ENCODE measurements around the gene SLC6A17. TPM values are rescaled to one million over a fixed set of nuclear protein-coding genes. Genes with fewer than 3 reads are reported as not detected.

SLC6A17 gene
- total RNA-seq, 2 donors from 2014 or later, result 0.41 to 2.2 TPM

GRCh38 chr1:110114784-110115183, 35.5 kb upstream of the SLC6A17 start:
- H3K4me3 ChIP-seq, result no peak overlapping the region
- no peak for DNase-seq (ENCODE audit: low spot score)
- intact Hi-C loops (cut with DNase I), result no loop called here
- H3K36me3 ChIP-seq, result no peaks in the 10 kb centered on the region
- H3K4me1 ChIP-seq (replicated peaks), result no peaks in the 10 kb centered on the region
- WGBS, result 40% methylated on average over 5 of the region's 5 CpGs
- no peaks in the 10 kb centered on the region for H3K27me3 ChIP-seq (replicated peaks; ENCODE audit: insufficient read depth)
- no peaks in the 10 kb centered on the region for H3K9me3 ChIP-seq
- H3K27ac ChIP-seq, result no peak overlapping the region
- TF ChIP-seq POLR2A (IDR thresholded peaks at IDR 0.05) (no peak), POLR2AphosphoS5 (IDR thresholded peaks at IDR 0.05) (no peak), CTCF (IDR thresholded peaks at IDR 0.05) (no peak)

GRCh38 chr1:110118636-110119396, 31.5 kb upstream of the SLC6A17 start:
- intact Hi-C loops (cut with DNase I), result no loop called here
- Histone ChIP-seq H3K36me3 (no peaks in the 10 kb centered on the region), H3K9me3 (no peaks in the 10 kb centered on the region), H3K4me3 (no peak overlapping the region), H3K27me3 (replicated peaks; ENCODE audit: insufficient read depth) (no peaks in the 10 kb centered on the region), H3K4me1 (replicated peaks) (no peaks in the 10 kb centered on the region), H3K27ac (no peak overlapping the region)
- DNase-seq (ENCODE audit: low spot score), result no peak
- no peak for TF ChIP-seq POLR2AphosphoS5 (IDR thresholded peaks at IDR 0.05)
- no peak for TF ChIP-seq POLR2A (IDR thresholded peaks at IDR 0.05)
- no peak for TF ChIP-seq CTCF (IDR thresholded peaks at IDR 0.05)
- WGBS, result 74% methylated on average over 7 of the region's 7 CpGs

- WGBS, result 73% methylated on average over 2 of the region's 3 CpGs
These were observed 30.5 kb upstream of the SLC6A17 start for GRCh38 chr1:110119843-110120242.

GRCh38 chr1:110120960-110121561, 29.2 kb upstream of the SLC6A17 start:
- intact Hi-C loops (cut with DNase I), result no loop called here

More at GRCh38 chr1:110119843-110120242, 30.5 kb upstream of the SLC6A17 start:
- no peaks in the 10 kb centered on the region for H3K4me1 ChIP-seq (replicated peaks)
- no peak for DNase-seq (ENCODE audit: low spot score)
- H3K9me3 ChIP-seq, result no peaks in the 10 kb centered on the region
- TF ChIP-seq POLR2AphosphoS5 (IDR thresholded peaks at IDR 0.05) (no peak), POLR2A (IDR thresholded peaks at IDR 0.05) (no peak), CTCF (IDR thresholded peaks at IDR 0.05) (no peak)
- H3K36me3 ChIP-seq, result no peaks in the 10 kb centered on the region
- intact Hi-C loops (cut with DNase I), result no loop called here
- H3K4me3 ChIP-seq, result no peak overlapping the region
- H3K27me3 ChIP-seq (replicated peaks; ENCODE audit: insufficient read depth), result no peaks in the 10 kb centered on the region
- H3K27ac ChIP-seq, result no peak overlapping the region

More at GRCh38 chr1:110120960-110121561, 29.2 kb upstream of the SLC6A17 start:
- no peak overlapping the region for H3K4me3 ChIP-seq
- H3K27me3 ChIP-seq (replicated peaks; ENCODE audit: insufficient read depth), result no peaks in the 10 kb centered on the region
- no peak for DNase-seq (ENCODE audit: low spot score)
- H3K27ac ChIP-seq, result no peak overlapping the region
- TF ChIP-seq POLR2A (IDR thresholded peaks at IDR 0.05) (no peak), POLR2AphosphoS5 (IDR thresholded peaks at IDR 0.05) (no peak), CTCF (IDR thresholded peaks at IDR 0.05) (no peak)
- H3K36me3 ChIP-seq, result no peaks in the 10 kb centered on the region
- no peaks in the 10 kb centered on the region for H3K4me1 ChIP-seq (replicated peaks)
- H3K9me3 ChIP-seq, result no peaks in the 10 kb centered on the region
- WGBS, result 12% methylated on average over 12 of the region's 12 CpGs

Measured in prostate gland (tissue), 2 donors.